H1 (cell line): ENCODE results near the gene NUDC. TPM values are rescaled to one million over a fixed set of nuclear protein-coding genes. Genes with fewer than 3 reads are reported as not detected.

Source experiments
- ASH2L ChIP-seq: fragments of 200-600, 300-600 bp; sonication (generic); IDR thresholded peaks from one replicate; pipeline ENCODE4 v1.7.1; 2017; ENCODE audit warnings: low read length
- ATF2 ChIP-seq: IDR thresholded peaks from 2 replicates; pipeline ENCODE4 v1.6.1; 2012; ENCODE audit warnings: low read length, inconsistent platforms
- ATF3 ChIP-seq: IDR thresholded peaks from 2 replicates; pipeline ENCODE4 v1.6.1; 2011; ENCODE audit warnings: low read depth, mild to moderate bottlenecking, low read length; ENCODE audit not compliant: insufficient read depth
- BRCA1 ChIP-seq: IDR thresholded peaks from 2 replicates; pipeline ENCODE4 v1.6.1; 2012; ENCODE audit warnings: low read depth, low read length, improper control_type of control experiment
- CBX8 ChIP-seq: fragments of 300-800, 300-1000 bp; sonication (generic); IDR thresholded peaks from 2 replicates; pipeline ENCODE4 v1.7.1; 2016; ENCODE audit warnings: low read depth, low read length, borderline replicate concordance
- CHD2 ChIP-seq: IDR thresholded peaks from 2 replicates; pipeline ENCODE4 v1.6.1; 2012; ENCODE audit warnings: low read length, improper control_type of control experiment
- CTBP2 ChIP-seq: IDR thresholded peaks from 2 replicates; pipeline ENCODE4 v1.7.0; 2011; ENCODE audit warnings: borderline replicate concordance, mild to moderate bottlenecking, moderate library complexity, mixed read lengths, low read length; ENCODE audit not compliant: insufficient read depth, insufficient read length
- EP300 ChIP-seq, 2 experiments: IDR thresholded peaks; 1 replicate in 1 of 2; 2 replicates in 1 of 2; pipeline ENCODE4 v1.6.1; 2011 to 2012; ENCODE audit warnings: low read depth in 2 of 2, low read length in 2 of 2, mild to moderate bottlenecking in 2 of 2, borderline replicate concordance in 1 of 2, inconsistent platforms in 1 of 2, moderate library complexity in 1 of 2
- EZH2 ChIP-seq: fragments of 200-600 bp; sonication (generic); IDR thresholded peaks from 2 replicates; pipeline ENCODE4 v1.7.1; 2012; ENCODE audit warnings: low read depth, mild to moderate bottlenecking, moderate library complexity, low read length, inconsistent platforms; ENCODE audit not compliant: severe bottlenecking
- GTF2F1 ChIP-seq: IDR thresholded peaks from 2 replicates; pipeline ENCODE4 v1.6.1; 2012; ENCODE audit warnings: low read depth, low read length, improper control_type of control experiment, borderline replicate concordance
- JUN ChIP-seq: IDR thresholded peaks from 2 replicates; pipeline ENCODE4 v1.6.1; 2011; ENCODE audit warnings: low read depth, mild to moderate bottlenecking, improper control_type of control experiment, low read length
- MAFK ChIP-seq: IDR thresholded peaks from 2 replicates; pipeline ENCODE4 v1.6.1; 2012; ENCODE audit warnings: low read depth, mild to moderate bottlenecking, improper control_type of control experiment, low read length
- NANOG ChIP-seq: IDR thresholded peaks from 2 replicates; pipeline ENCODE4 v1.6.1; 2011; ENCODE audit warnings: low read length, low read depth, mild to moderate bottlenecking, inconsistent platforms; ENCODE audit not compliant: insufficient read depth, poor library complexity, severe bottlenecking
- PHF8 ChIP-seq: fragments of 200-600 bp; sonication (generic); conservative IDR thresholded peaks from 2 replicates; pipeline ENCODE4 v1.7.1; 2012; ENCODE audit warnings: low read depth, mild to moderate bottlenecking, inconsistent platforms, low read length, moderate library complexity
- RBBP5 ChIP-seq: IDR thresholded peaks from 2 replicates; pipeline ENCODE4 v1.7.1; 2012; ENCODE audit warnings: low read depth, mild to moderate bottlenecking, inconsistent platforms, low read length, moderate library complexity, borderline replicate concordance
- SP4 ChIP-seq: IDR thresholded peaks from 2 replicates; pipeline ENCODE4 v1.6.1; 2012; ENCODE audit warnings: low read length, inconsistent platforms
- TAF1 ChIP-seq: IDR thresholded peaks from 2 replicates; pipeline ENCODE4 v1.6.1; 2011; ENCODE audit warnings: mild to moderate bottlenecking, low read depth, low read length
- TBP ChIP-seq: IDR thresholded peaks from 2 replicates; pipeline ENCODE4 v1.6.1; 2011; ENCODE audit warnings: low read depth, low read length, improper control_type of control experiment
- USF2 ChIP-seq: IDR thresholded peaks from 2 replicates; pipeline ENCODE4 v1.6.1; 2011; ENCODE audit warnings: low read length, improper control_type of control experiment
- YY1 ChIP-seq: IDR thresholded peaks from 2 replicates; pipeline ENCODE4 v1.6.1; 2011; ENCODE audit warnings: low read depth, mild to moderate bottlenecking, low read length
- polyA plus RNA-seq, 7 experiments: library from polyadenylated mRNA; depleted of rRNA in 3 of 7; stranded (reverse) in 5 of 7; unstranded in 2 of 7; fragments of >200 nt in 5 of 7; fragments of 200-250 nt in 2 of 7; gene quantifications; 1 replicate in 5 of 7; 2 replicates in 1 of 7; 4 replicates in 1 of 7; pipeline versions ENCODE4 v1.2.1 to v1.2.3, GENCODE V29; 2011 to 2013; ENCODE audit warnings: missing spikeins in 2 of 7, mixed read lengths in 2 of 7
- total RNA-seq: library from RNA; stranded (reverse); fragmentation: NEBNext Ultra II Directional; extraction: Animal tissue kit (Norgen Biotek cat#: 25700); gene quantifications from 2 replicates; pipeline ENCODE4 v1.2.1, GENCODE V29; 2021

Gene NUDC
- total and polyA plus RNA-seq, 2 of the 8 experiments (the other 6 are each of a cell fraction or from before 2014, with no cell fraction given) = 43.2 to 131 TPM

GRCh38 chr1:26900001-26900814 is 21.3 kb upstream of the NUDC start, which contains the start of gene GPATCH3 (continued):
- TF ChIP-seq NANOG (no peak), EP300 (IDR thresholded peaks at IDR 0.05; ENCODE audit: borderline replicate concordance in 1 of 2, low read depth in 2 of 2, low read length in 2 of 2) (no peak), TAF1 (peak; percentile 99), ATF3 (peak; percentile 27; the same call in 1 of the 2 replicates), MAFK (no peak), ASH2L (peak; percentile 72), EZH2 (no peak), CTBP2 (no peak), SP4 (peak; percentile 96), PHF8 (peak; percentile 97), USF2 (peak; percentile 92), RBBP5 (0 out of 2 replicates have a peak, but pooled peaks have one; percentile 52), TBP (peak; percentile 92), CHD2 (peak; percentile 99), GTF2F1 (no peak), YY1 (peak; percentile 99), JUN (no peak), CBX8 (no peak), BRCA1 (peak; percentile 96), ATF2 (peak; percentile 72; the same call in 1 of the 2 replicates)
